Calu3 (cell line): ENCODE measurements around the gene BICDL2. TPM values are rescaled to one million over a fixed set of nuclear protein-coding genes. Genes with fewer than 3 reads are reported as not detected.
A peak's percentile ranks its signal among the peaks of the same experiment; 100 is the strongest.

Source experiments
- BruUV-seq: library from RNA; stranded (reverse); fragments of 400-500 nt; replicated peaks from 2 replicates; lab custom pipeline; 2021; lab: Mats Ljungman, UMichigan
- CTCF ChIA-PET: fragments of 300-600 bp; sonication (Branson Sonifier 250); formaldehyde crosslinking; loops from one replicate; lab custom pipeline; 2022; ENCODE audit warnings: antibody characterized with exemption; lab: Charles Lee
- DNase-seq: peaks from one replicate; pipeline ENCODE4 v3.0.0; 2022
- H3K27ac Mint-ChIP-seq: one replicate; pipeline ENCODE4 v1.8.0; 2022; ENCODE audit warnings: mixed read lengths; ENCODE audit not compliant: unreplicated experiment
- H3K27me3 Mint-ChIP-seq: one replicate; pipeline ENCODE4 v1.8.0; 2022; ENCODE audit warnings: mixed read lengths; ENCODE audit not compliant: unreplicated experiment
- H3K36me3 Mint-ChIP-seq: one replicate; pipeline ENCODE4 v1.8.0; 2022; ENCODE audit warnings: mild to moderate bottlenecking, moderate library complexity, mixed read lengths; ENCODE audit not compliant: insufficient read depth, unreplicated experiment
- H3K4me1 Mint-ChIP-seq: one replicate; pipeline ENCODE4 v1.8.0; 2022; ENCODE audit warnings: mild to moderate bottlenecking, low read depth, mixed read lengths; ENCODE audit not compliant: unreplicated experiment
- H3K4me3 Mint-ChIP-seq: one replicate; pipeline ENCODE4 v1.8.0; 2022; ENCODE audit warnings: mild to moderate bottlenecking, low read depth, moderate library complexity, mixed read lengths; ENCODE audit not compliant: unreplicated experiment
- H3K9me3 Mint-ChIP-seq: one replicate; pipeline ENCODE4 v1.8.0; 2022; ENCODE audit warnings: low read depth, mixed read lengths; ENCODE audit not compliant: unreplicated experiment
- CTCF ChIP-seq: fragments of 200-600 bp; IDR thresholded peaks from one replicate; pipeline ENCODE4 v1.8.0; 2022; ENCODE audit warnings: antibody characterized with exemption; ENCODE audit not compliant: unreplicated experiment
- intact Hi-C: fragments of 100-400 bp; cut with micrococcal nuclease; formaldehyde crosslinking; loops from one replicate; pipeline ENCODE4 v1.10.0; 2022; ENCODE audit not compliant: unreplicated experiment
- total RNA-seq: library from RNA; stranded (reverse); gene quantifications from 2 replicates; pipeline ENCODE4 v1.2.3, GENCODE V29; 2022

BICDL2 gene
- total RNA-seq, 1 experiment from 2014 or later, result 59.4 TPM

GRCh38 chr16:3045758-3046640 lies 9.3 kb upstream of the BICDL2 start, which contains the start of gene MMP25:
TSS of gene MMP25 (plus strand) at chr16:3046561. CDS start at chr16:3046918, 357 bp downstream.
- Mint-ChIP-seq H3K9me3 (no peaks in the 10 kb centered on the region), H3K4me1 (no peaks in the 10 kb centered on the region), H3K36me3 (peaks cover 9% of the 10 kb centered on the region), H3K27me3 (peaks cover 71% of the 10 kb centered on the region), H3K4me3 (peak within 1 kb of the TSS; percentile 63), H3K27ac (no peak within 1 kb of the TSS)
- no peak for TF ChIP-seq CTCF
- BruUV-seq, result no TSS peak
- intact Hi-C loops, result no loop called here
- DNase-seq, result no peak
- CTCF ChIA-PET, result interaction anchor here (0.6 to 1.6 kb wide), 4 partner anchors 10 to 1413 kb away, joined by 3 to 8 read pairs (median 4); no protein-coding TSS in a partner anchor

- TF ChIP-seq CTCF, result no peak
- peaks cover 59% of the 10 kb centered on the region for H3K27me3 Mint-ChIP-seq
Observed at GRCh38 chr16:3044708-3045107, 8.0 kb upstream of the BICDL2 start.

GRCh38 chr16:3042376-3042775 lies 5.6 kb upstream of the BICDL2 start:
- Mint-ChIP-seq H3K27ac (no peak overlapping the region), H3K4me1 (peaks cover 9% of the 10 kb centered on the region), H3K4me3 (no peak overlapping the region), H3K27me3 (peaks cover 35% of the 10 kb centered on the region), H3K36me3 (peaks cover 18% of the 10 kb centered on the region), H3K9me3 (no peaks in the 10 kb centered on the region)
- no peak for DNase-seq
- CTCF ChIA-PET, result interaction anchor here (0.6 to 1.3 kb wide), 6 partner anchors 10 to 747 kb away, joined by 4 read pairs; no protein-coding TSS in a partner anchor
- BruUV-seq, result no TSS peak
- intact Hi-C loops, result no loop called here
- TF ChIP-seq CTCF, result no peak

More at GRCh38 chr16:3044708-3045107, 8.0 kb upstream of the BICDL2 start:
- Mint-ChIP-seq H3K36me3 (peaks cover 9% of the 10 kb centered on the region), H3K4me3 (peak overlapping the region; percentile 63), H3K9me3 (no peaks in the 10 kb centered on the region), H3K4me1 (no peaks in the 10 kb centered on the region), H3K27ac (no peak overlapping the region)
- intact Hi-C loops, result no loop called here
- DNase-seq, result no peak
- no TSS peak for BruUV-seq
- CTCF ChIA-PET, result interaction anchor here (1.1 to 1.6 kb wide), 2 partner anchors 9 to 13 kb away, joined by 3 to 5 read pairs; no protein-coding TSS in a partner anchor

GRCh38 chr16:3038896-3039295 lies 2.2 kb upstream of the BICDL2 start:
- no peaks in the 10 kb centered on the region for H3K9me3 Mint-ChIP-seq
- no peak for DNase-seq
- H3K27me3 Mint-ChIP-seq, result peaks cover 7% of the 10 kb centered on the region
- peaks cover 34% of the 10 kb centered on the region for H3K36me3 Mint-ChIP-seq
- H3K4me3 Mint-ChIP-seq, result peak overlapping the region; percentile 74
- H3K27ac Mint-ChIP-seq, result peak overlapping the region; percentile 35
- H3K4me1 Mint-ChIP-seq, result peaks cover 9% of the 10 kb centered on the region
- TF ChIP-seq CTCF, result no peak
- BruUV-seq, result no TSS peak
- CTCF ChIA-PET, result interaction anchor here (0.5 to 2.3 kb wide), 7 partner anchors 7 to 122 kb away, joined by 3 to 10 read pairs (median 3); no protein-coding TSS in a partner anchor
- intact Hi-C loops, result no loop called here
